HG03575 (cell line): Measurements from ENCODE around the gene PPM1M.

Experiments
- ATAC-seq: cut with Tn5 transposase; IDR thresholded peaks from one replicate; pipeline ENCODE4 v1.9.1; 2021; ENCODE audit not compliant: unreplicated experiment, insufficient number of reproducible peaks, low FRiP score; ENCODE audit errors: extremely low read depth

The PPM1M gene

GRCh38 chr3:52213005-52213404 is 32.6 kb upstream of the PPM1M start:
- no peak for ATAC-seq

GRCh38 chr3:52213901-52214300 is 31.7 kb upstream of the PPM1M start:
- ATAC-seq, result no peak

- no peak for ATAC-seq
Observed at GRCh38 chr3:52215351-52215750, 30.2 kb upstream of the PPM1M start.

- ATAC-seq, result no peak
Observed at GRCh38 chr3:52216585-52217408, 28.8 kb upstream of the PPM1M start.

- ATAC-seq, result no peak
Observed at GRCh38 chr3:52217409-52217805, 28.2 kb upstream of the PPM1M start.

GRCh38 chr3:52218026-52218425 is 27.5 kb upstream of the PPM1M start:
- no peak for ATAC-seq

GRCh38 chr3:52218454-52218853 is 27.1 kb upstream of the PPM1M start:
- no peak for ATAC-seq

- no peak for ATAC-seq
Observed at GRCh38 chr3:52218937-52219650, 26.5 kb upstream of the PPM1M start.

- ATAC-seq, result no peak
Observed at GRCh38 chr3:52220380-52221026, 25.1 kb upstream of the PPM1M start.

GRCh38 chr3:52221141-52221562 is 24.4 kb upstream of the PPM1M start:
- no peak for ATAC-seq

- ATAC-seq, result no peak
Observed at GRCh38 chr3:52221563-52222318, 23.8 kb upstream of the PPM1M start.

GRCh38 chr3:52222319-52223221 is 23.0 kb upstream of the PPM1M start:
- ATAC-seq, result no peak

GRCh38 chr3:52223449-52224408 is 21.8 kb upstream of the PPM1M start:
- no peak for ATAC-seq

GRCh38 chr3:52225452-52226228 is 19.9 kb upstream of the PPM1M start, which contains the start of gene TLR9:
Gene TLR9, minus strand, starts transcription at chr3:52225645. Its CDS starts 116 bp downstream, at chr3:52225529.
- peak; percentile 45 for ATAC-seq

GRCh38 chr3:52226229-52226817 is 19.2 kb upstream of the PPM1M start:
- no peak for ATAC-seq

- ATAC-seq, result no peak
Observed at GRCh38 chr3:52227117-52227516, 18.4 kb upstream of the PPM1M start.
